H1 (cell line): ENCODE results near the gene ARHGAP15.

Source experiments
- KDM5A ChIP-seq: fragments of 200-600 bp; IDR thresholded peaks from 2 replicates; pipeline ENCODE4 v1.7.1; 2012; ENCODE audit warnings: mild to moderate bottlenecking, low read length, inconsistent platforms, mixed read lengths
- MAFK ChIP-seq: IDR thresholded peaks from 2 replicates; pipeline ENCODE4 v1.6.1; 2012; ENCODE audit warnings: low read depth, mild to moderate bottlenecking, improper control_type of control experiment, low read length
- SIN3A ChIP-seq, 2 experiments: IDR thresholded peaks in 1 of 2; conservative IDR thresholded peaks in 1 of 2; 2 replicates each; pipeline ENCODE4 v1.6.1; 2011 to 2012; ENCODE audit warnings: low read length in 2 of 2, improper control_type of control experiment in 1 of 2, low read depth in 1 of 2, mild to moderate bottlenecking in 1 of 2
- YY1 ChIP-seq: IDR thresholded peaks from 2 replicates; pipeline ENCODE4 v1.6.1; 2011; ENCODE audit warnings: low read depth, mild to moderate bottlenecking, low read length

GRCh38 chr2:143551971-143552650, 422.9 kb downstream of the ARHGAP15 start:
- TF ChIP-seq MAFK = no peak
- TF ChIP-seq YY1 = no peak
- TF ChIP-seq SIN3A (conservative IDR thresholded peaks at IDR 0.05 in 1 of 2, IDR thresholded peaks at IDR 0.05 in 1 of 2; ENCODE audit: low read depth in 1 of 2, low read length in 2 of 2) = no peak
- no peak for TF ChIP-seq KDM5A
